Gastrocnemius medialis (tissue), 4 donors: Measurements from ENCODE around the gene SLC35F1. TPM values are rescaled to one million over a fixed set of nuclear protein-coding genes. Genes with fewer than 3 reads are reported as not detected.
"Not testable (repeated sequence)": the region's sequence is repeated elsewhere in the genome, so short reads cannot be mapped to it uniquely, and the experiment has no call there.

Source experiments
- ATAC-seq, 2 donors: fragments of 150-250 bp; one replicate each; pipeline ENCODE4 v1.9.1; 2016
- DNase-seq, 2 donors: peaks; one replicate each; pipeline ENCODE4 v3.0.0-alpha.2; 2019
- H3K27ac ChIP-seq, 4 donors: fragments of 200-600 bp; sonication (generic); 1 replicate in 1 of 4; 2 replicates in 3 of 4; pipeline ENCODE4 v1.5.1; 2016 to 2018; ENCODE audit warnings: mild to moderate bottlenecking in 2 of 4, moderate library complexity in 1 of 4
- H3K27me3 ChIP-seq, 3 donors: fragments of 200-600 bp; sonication (generic) in 2 of 3; 1 replicate in 1 of 3; 2 replicates in 2 of 3; pipeline versions ENCODE4 v1.5.1 to v1.6.0; 2016 to 2019; ENCODE audit warnings: mild to moderate bottlenecking in 1 of 3, moderate library complexity in 1 of 3
- H3K36me3 ChIP-seq, 2 donors: fragments of 200-600 bp; sonication (generic) in 1 of 2; one replicate each; pipeline ENCODE4 v1.5.1; 2017 to 2018
- H3K4me1 ChIP-seq, 2 donors: fragments of 200-600 bp; sonication (generic) in 1 of 2; one replicate each; pipeline ENCODE4 v1.5.1; 2016 to 2017; ENCODE audit warnings: mild to moderate bottlenecking in 2 of 2
- H3K4me3 ChIP-seq, 4 donors: fragments of 200-600 bp; sonication (generic) in 3 of 4; 1 replicate in 1 of 4; 2 replicates in 3 of 4; pipeline ENCODE4 v1.5.1; 2016 to 2019; ENCODE audit warnings: mild to moderate bottlenecking in 2 of 4
- H3K9me3 ChIP-seq, 3 donors: fragments of 200-600 bp; sonication (generic) in 2 of 3; 1 replicate in 1 of 3; 2 replicates in 2 of 3; pipeline ENCODE4 v1.5.1; 2016 to 2019
- POLR2A ChIP-seq, 2 donors: fragments of 450-650 bp; IDR thresholded peaks; one replicate each; pipeline ENCODE4 v1.6.1; 2017; ENCODE audit warnings: antibody characterized with exemption in 2 of 2, mild to moderate bottlenecking in 2 of 2, moderate library complexity in 2 of 2
- in situ Hi-C, 4 donors: fragments of 200-750 bp; cut with MboI; loops; one replicate each; pipeline versions ENCODE4 v1.15.0 to v1.8.0; 2017; ENCODE audit warnings: low sequenced_read_pairs in 4 of 4
- intact Hi-C: fragments of 100-400 bp; cut with DNase I; formaldehyde crosslinking; loops from one replicate; pipeline ENCODE4 v1.15.1; 2023; ENCODE audit warnings: low total_unique reads
- total RNA-seq, 4 donors: library from RNA; depleted of rRNA; stranded (reverse); fragments of >200 nt; gene quantifications; one replicate each; pipeline versions ENCODE4 v1.1.0 to v1.2.3, GENCODE V29; 2016
- TF ChIP-seq, protein P1 (sequence below), 5 experiments: fragments of 450-650 bp in 3 of 5; fragments of 200-600 bp in 2 of 5; sonication (generic) in 2 of 5; IDR thresholded peaks in 4 of 5; conservative IDR thresholded peaks in 1 of 5; 1 replicate in 4 of 5; 2 replicates in 1 of 5; pipeline ENCODE4 v1.5.1; 2016 to 2019; ENCODE audit warnings: antibody characterized with exemption in 5 of 5, mild to moderate bottlenecking in 3 of 5, moderate library complexity in 3 of 5

The SLC35F1 gene
- total RNA-seq, 4 donors from 2014 or later: 0.13 to 0.29 TPM; not detected in 2

DNA sequence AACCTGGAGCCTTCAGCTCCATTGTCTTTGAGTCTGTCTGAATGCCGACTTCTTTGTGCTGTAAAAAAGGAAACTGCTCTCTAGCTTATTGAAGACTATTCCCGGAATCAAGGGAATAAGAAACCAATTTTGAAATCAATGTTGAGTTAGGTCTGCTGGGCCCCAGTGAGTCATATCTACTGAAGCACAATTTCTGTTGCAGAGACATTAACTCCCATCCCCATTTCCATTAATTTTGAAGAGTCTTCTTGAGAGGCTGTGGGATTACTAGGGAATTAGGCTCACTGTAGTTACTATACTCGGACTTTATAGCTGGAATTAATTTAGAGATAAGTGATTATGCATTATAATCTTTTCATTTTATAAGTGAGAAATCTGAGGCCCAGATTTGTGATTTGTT is 116.7 kb downstream of the SLC35F1 start:
- intact Hi-C loops (no loop called here), in situ Hi-C loops (no loop called here)
- no peaks in the 10 kb centered on the region for H3K27me3 ChIP-seq
- ATAC-seq (no peak), DNase-seq (no peak)
- no peak for TF ChIP-seq POLR2A (IDR thresholded peaks at IDR 0.05)
- TF ChIP-seq, protein P1, sequence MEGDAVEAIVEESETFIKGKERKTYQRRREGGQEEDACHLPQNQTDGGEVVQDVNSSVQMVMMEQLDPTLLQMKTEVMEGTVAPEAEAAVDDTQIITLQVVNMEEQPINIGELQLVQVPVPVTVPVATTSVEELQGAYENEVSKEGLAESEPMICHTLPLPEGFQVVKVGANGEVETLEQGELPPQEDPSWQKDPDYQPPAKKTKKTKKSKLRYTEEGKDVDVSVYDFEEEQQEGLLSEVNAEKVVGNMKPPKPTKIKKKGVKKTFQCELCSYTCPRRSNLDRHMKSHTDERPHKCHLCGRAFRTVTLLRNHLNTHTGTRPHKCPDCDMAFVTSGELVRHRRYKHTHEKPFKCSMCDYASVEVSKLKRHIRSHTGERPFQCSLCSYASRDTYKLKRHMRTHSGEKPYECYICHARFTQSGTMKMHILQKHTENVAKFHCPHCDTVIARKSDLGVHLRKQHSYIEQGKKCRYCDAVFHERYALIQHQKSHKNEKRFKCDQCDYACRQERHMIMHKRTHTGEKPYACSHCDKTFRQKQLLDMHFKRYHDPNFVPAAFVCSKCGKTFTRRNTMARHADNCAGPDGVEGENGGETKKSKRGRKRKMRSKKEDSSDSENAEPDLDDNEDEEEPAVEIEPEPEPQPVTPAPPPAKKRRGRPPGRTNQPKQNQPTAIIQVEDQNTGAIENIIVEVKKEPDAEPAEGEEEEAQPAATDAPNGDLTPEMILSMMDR (IDR thresholded peaks at IDR 0.05 in 4 of 5, conservative IDR thresholded peaks at IDR 0.05 in 1 of 5): no peak
- H3K9me3 ChIP-seq: no peaks in the 10 kb centered on the region
- H3K27ac ChIP-seq: no peak overlapping the region
- no peaks in the 10 kb centered on the region for H3K4me1 ChIP-seq
- H3K4me3 ChIP-seq: no peak overlapping the region
- no peaks in the 10 kb centered on the region for H3K36me3 ChIP-seq

DNA sequence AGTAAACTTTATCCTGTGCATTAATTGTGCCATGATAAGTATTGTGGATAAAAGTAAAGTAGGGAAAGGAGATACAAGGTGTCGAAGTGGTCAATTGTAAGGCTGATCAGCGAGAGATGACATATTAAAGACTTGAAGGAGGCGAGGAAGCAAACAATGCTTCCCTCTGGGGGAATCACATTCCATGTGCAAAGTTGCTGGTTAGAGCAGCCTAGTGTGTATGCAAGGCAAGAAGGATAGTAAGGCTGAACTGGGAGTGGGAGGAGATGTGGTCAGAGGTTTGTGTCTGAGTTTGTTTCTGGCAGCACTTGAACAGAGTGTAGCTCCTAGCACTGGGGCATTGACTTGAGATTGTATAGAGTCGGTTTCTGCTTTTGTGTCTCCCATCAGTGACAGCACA is 122.9 kb downstream of the SLC35F1 start:
- Histone ChIP-seq H3K27me3 (no peaks in the 10 kb centered on the region), H3K9me3 (no peaks in the 10 kb centered on the region), H3K27ac (no peak overlapping the region), H3K4me1 (no peaks in the 10 kb centered on the region), H3K4me3 (no peak overlapping the region), H3K36me3 (no peaks in the 10 kb centered on the region)
- intact Hi-C loops (no loop called here), in situ Hi-C loops (no loop called here)
- ATAC-seq (no peak), DNase-seq (no peak)
- TF ChIP-seq, protein P1 (IDR thresholded peaks at IDR 0.05 in 4 of 5, conservative IDR thresholded peaks at IDR 0.05 in 1 of 5): no peak
- no peak for TF ChIP-seq POLR2A (IDR thresholded peaks at IDR 0.05)

DNA sequence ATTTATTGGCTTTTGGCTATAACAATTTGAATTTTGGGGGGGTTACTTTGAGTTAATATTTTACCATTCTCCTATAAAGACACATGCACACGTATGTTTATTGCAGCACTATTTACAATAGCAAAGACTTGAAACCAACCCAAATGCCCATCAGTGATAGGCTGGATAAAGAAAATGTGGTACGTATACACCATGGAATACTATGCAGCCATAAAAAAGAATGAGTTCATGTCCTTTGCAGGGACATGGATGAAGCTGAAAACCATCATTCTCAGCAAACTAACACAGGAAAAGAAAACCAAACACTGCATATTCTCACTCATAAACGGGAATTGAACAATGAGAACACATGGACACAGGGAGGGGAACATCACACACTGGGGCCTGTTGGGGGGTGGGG is 130.4 kb downstream of the SLC35F1 start:
- in situ Hi-C loops, H3K4me1 ChIP-seq, H3K4me3 ChIP-seq, ATAC-seq, intact Hi-C loops, H3K27ac ChIP-seq, DNase-seq, H3K9me3 ChIP-seq, H3K36me3 ChIP-seq, H3K27me3 ChIP-seq: not testable (repeated sequence)

DNA sequence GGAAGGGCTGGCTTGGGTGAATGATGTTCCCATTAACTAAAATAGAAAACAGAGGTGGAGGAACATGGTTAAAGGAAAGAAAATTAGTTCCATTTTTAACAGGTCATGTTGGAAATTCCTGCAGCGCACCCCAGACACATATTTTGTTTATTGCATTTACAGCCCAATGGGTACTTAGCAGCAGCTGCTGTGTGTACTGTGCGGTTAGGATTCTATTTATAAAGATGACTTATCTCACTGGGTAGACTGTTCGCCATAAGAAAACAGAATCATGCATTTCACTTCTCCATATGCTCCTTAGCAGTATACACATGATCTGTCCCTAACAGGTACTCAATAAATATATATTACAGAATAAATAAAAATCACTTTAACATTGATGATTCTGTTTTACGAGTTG is 135.8 kb downstream of the SLC35F1 start:
- no peaks in the 10 kb centered on the region for H3K27me3 ChIP-seq
- in situ Hi-C loops (no loop called here), intact Hi-C loops (no loop called here)
- TF ChIP-seq, protein P1 (IDR thresholded peaks at IDR 0.05 in 4 of 5, conservative IDR thresholded peaks at IDR 0.05 in 1 of 5): no peak
- TF ChIP-seq POLR2A (IDR thresholded peaks at IDR 0.05): no peak
- H3K9me3 ChIP-seq: no peaks in the 10 kb centered on the region
- H3K36me3 ChIP-seq: no peaks in the 10 kb centered on the region
- ATAC-seq (no peak), DNase-seq (no peak)
- H3K27ac ChIP-seq: no peak overlapping the region
- no peaks in the 10 kb centered on the region for H3K4me1 ChIP-seq
- no peak overlapping the region for H3K4me3 ChIP-seq

DNA sequence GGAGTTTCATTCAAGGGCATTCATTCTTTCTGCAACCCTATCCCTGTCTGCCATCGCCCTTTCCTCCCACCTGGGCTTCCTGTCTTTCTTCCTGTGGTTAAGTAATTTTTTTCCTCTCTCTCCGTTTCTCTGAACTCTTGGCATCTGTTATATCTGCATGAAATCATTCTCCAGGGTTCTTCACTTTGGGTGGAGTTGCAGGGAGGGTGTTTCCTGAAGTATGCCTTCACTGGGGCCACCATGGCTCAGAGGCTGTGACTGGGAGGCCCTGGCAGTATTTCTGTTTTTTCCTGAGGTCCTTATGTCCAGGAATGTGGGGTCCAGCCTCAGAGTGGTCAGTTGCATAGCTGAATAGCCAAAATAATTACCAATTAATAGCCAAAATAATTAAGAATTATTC is 137.2 kb downstream of the SLC35F1 start:
- H3K27me3 ChIP-seq: no peaks in the 10 kb centered on the region
- no peaks in the 10 kb centered on the region for H3K36me3 ChIP-seq
- no peaks in the 10 kb centered on the region for H3K4me1 ChIP-seq
- intact Hi-C loops (no loop called here), in situ Hi-C loops (no loop called here)
- no peak overlapping the region for H3K27ac ChIP-seq
- no peak overlapping the region for H3K4me3 ChIP-seq
- no peaks in the 10 kb centered on the region for H3K9me3 ChIP-seq
- DNase-seq (no peak), ATAC-seq (no peak)
- TF ChIP-seq, protein P1 (IDR thresholded peaks at IDR 0.05 in 4 of 5, conservative IDR thresholded peaks at IDR 0.05 in 1 of 5): no peak
- TF ChIP-seq POLR2A (IDR thresholded peaks at IDR 0.05): no peak
